ENCODE data around the gene NOX3.
"Not testable (repeated sequence)": the region's sequence is repeated elsewhere in the genome, so short reads cannot be mapped to it uniquely, and the experiment has no call there.

The NOX3 gene, protein sequence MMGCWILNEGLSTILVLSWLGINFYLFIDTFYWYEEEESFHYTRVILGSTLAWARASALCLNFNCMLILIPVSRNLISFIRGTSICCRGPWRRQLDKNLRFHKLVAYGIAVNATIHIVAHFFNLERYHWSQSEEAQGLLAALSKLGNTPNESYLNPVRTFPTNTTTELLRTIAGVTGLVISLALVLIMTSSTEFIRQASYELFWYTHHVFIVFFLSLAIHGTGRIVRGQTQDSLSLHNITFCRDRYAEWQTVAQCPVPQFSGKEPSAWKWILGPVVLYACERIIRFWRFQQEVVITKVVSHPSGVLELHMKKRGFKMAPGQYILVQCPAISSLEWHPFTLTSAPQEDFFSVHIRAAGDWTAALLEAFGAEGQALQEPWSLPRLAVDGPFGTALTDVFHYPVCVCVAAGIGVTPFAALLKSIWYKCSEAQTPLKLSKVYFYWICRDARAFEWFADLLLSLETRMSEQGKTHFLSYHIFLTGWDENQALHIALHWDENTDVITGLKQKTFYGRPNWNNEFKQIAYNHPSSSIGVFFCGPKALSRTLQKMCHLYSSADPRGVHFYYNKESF

DNA sequence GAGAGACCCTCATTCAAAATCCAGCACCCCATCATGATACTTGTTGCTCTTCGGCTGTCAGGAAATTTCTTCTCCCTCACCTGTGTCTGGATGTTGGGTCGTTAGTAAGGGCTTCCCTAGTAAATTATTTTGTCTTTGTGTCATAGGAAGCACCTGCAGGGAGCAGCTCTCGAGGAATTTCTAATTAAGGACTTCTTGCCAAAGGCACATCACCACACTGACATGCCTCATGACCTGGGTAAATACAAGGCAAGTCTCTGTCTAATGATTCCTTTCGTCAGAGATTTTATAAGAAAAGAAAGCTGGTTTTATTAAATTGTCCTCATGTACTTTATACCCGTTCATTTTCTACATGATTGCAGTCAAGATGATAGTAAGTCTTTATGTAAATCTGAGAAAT lies at the start of gene NOX3:
Gene NOX3 (minus strand): TSS at position 74 of the 400 bp plus-strand sequence. CDS start 39 bp downstream, at position 35.
- no peak for DNase-seq (ENCODE audit: low read depth in 2 of 2)

- DNase-seq (ENCODE audit: low read depth in 2 of 2), result no peak
Observed at GRCh38 chr6:155504848-155505607, 49.4 kb upstream of the NOX3 start.

- no peak for DNase-seq (ENCODE audit: low read depth in 2 of 2)
Observed at GRCh38 chr6:155502393-155502792, 46.8 kb upstream of the NOX3 start.

GRCh38 chr6:155499574-155499973 lies 43.9 kb upstream of the NOX3 start:
- no peak for DNase-seq (ENCODE audit: low read depth in 2 of 2)

GRCh38 chr6:155498370-155498769 lies 42.7 kb upstream of the NOX3 start:
- DNase-seq (ENCODE audit: low read depth in 2 of 2), result no peak

DNA sequence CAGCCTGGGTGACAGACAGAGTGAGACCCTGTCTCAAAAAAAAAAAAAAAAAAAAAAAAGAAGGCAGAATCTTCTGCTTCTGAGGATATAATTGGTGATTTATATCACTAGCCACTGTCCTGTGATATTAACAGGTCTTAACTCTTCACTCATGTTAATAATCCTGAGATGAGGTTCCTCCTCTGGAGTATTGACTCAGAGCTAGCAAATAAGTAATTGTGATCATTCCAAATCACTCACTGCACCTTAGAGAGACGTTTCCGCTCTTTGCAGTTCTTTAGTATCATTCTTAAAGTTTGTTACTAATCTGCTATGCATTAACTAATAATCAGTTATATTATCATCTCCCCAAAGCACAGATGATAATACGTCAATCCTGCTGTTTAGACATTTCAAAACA lies 41.6 kb upstream of the NOX3 start:
- no peak for DNase-seq (ENCODE audit: low read depth in 2 of 2)

- DNase-seq (ENCODE audit: low read depth in 2 of 2), result no peak
Observed at GRCh38 chr6:155495011-155495768, 39.6 kb upstream of the NOX3 start.

DNA sequence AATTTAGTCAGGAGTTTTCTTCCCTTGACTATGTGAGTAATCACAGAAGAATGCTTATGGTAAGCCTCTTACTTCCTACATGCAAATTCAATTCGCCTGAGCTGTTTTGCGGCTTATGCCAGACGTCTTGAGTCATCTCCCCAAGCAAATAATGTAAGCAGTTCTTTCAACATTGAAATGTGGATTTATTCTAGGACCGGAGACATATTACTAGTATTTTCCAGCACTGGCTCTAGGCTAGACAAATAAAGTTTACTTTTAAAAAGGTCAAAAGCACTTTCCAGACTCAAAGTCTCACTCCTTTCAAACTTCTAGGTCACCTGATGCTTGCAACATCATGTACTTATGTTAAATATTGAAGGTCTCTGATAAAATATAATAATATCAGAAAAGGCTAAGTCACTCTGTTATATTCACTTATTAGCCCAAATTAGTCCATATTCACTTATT lies 38.1 kb upstream of the NOX3 start:
- DNase-seq (ENCODE audit: low read depth in 2 of 2), result no peak

- DNase-seq (ENCODE audit: low read depth in 2 of 2), result no peak
Observed at GRCh38 chr6:155493026-155493693, 37.5 kb upstream of the NOX3 start.

DNA sequence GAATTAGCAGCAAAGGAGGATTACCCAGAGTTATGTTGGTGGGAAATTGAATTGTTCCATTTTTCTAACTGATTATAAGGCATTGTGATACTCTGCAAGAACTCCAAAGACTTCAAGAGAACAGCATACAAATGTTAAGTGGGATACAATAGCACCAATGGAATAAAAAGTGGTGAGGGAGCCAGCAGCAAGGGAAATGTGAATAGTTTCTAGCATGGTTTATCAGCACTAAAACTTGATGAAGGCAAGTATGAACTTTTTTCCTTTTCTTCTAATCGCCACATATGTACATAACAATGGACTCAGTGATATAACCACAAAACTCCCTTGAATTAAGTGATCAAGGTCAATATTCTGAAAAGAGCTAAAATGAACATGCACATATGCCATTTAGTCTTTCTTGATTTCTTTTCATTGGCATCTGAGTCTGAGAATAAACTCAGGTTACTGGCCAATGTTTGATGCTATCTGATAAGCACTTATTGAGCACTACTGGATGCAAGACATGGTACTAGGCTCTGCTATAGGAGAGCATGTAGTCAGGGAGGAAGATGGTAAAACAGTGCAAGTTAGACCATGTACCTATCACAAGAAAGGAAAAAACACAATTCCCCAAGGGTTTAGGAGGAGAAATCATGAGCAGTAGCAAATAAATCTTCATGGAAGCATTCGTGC lies 36.6 kb upstream of the NOX3 start:
- DNase-seq (ENCODE audit: low read depth in 2 of 2), result no peak

GRCh38 chr6:155491421-155491820 lies 35.8 kb upstream of the NOX3 start:
- DNase-seq (ENCODE audit: low read depth in 2 of 2), result no peak

DNA sequence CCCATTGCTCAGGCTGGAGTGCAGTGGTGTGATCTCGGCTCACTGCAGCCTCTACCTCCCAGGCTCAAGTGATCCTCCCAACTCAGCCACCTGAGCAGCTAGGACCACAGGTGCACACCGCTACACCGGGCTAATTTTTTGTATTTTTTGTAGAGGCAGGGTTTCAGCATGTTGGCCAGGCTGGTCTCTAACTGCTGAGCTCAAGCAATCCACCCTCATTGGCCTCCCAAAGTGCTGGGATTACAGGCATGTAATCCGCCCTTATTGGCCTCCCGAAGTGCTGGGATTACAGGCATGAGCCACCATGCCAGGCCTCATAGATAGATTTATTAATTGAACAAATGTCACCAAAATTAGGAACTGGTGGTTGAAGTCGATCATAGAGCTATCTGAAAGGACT lies 32.6 kb upstream of the NOX3 start:
- not testable (repeated sequence) for DNase-seq (ENCODE audit: low read depth in 2 of 2)

DNA sequence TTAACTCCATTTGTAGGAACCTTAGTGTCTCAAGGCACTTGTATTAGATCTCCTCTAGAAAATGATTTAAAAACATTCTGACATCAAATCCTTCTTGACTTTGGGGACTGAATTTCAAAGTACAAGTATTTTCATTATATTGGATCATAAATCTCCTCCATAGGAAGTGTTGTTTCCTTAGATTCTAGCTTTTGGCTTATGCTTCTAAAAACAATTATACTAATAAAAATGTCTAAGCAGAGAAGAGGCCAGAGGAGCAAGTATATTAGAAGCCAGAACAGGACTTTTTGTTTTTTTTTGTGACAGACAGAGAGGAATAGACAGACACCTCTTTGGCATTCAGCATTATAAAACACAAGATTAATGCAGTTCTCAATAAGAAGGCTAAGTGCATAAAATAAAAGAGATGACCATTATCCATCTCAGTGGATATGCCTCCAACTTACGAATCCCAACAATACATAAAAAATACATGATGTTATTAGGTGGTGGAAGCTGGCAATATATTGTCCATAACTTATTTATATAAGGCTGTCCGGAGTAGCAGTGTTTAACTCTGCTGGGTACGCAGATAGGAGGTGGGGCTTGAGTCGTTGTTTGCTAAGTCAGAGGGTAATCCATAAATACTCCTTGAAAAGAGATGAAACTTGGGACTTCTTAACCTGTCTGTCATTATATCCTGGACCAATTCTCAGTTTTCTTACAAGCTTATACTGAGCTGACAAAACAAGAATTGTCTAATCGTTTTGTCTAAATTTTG lies 31.9 kb upstream of the NOX3 start:
- DNase-seq (ENCODE audit: low read depth in 2 of 2), result no peak

GRCh38 chr6:155486721-155487294 lies 31.2 kb upstream of the NOX3 start:
- DNase-seq (ENCODE audit: low read depth in 2 of 2), result no peak

- no peak for DNase-seq (ENCODE audit: low read depth in 2 of 2)
Observed at GRCh38 chr6:155485756-155486155, 30.1 kb upstream of the NOX3 start.

DNA sequence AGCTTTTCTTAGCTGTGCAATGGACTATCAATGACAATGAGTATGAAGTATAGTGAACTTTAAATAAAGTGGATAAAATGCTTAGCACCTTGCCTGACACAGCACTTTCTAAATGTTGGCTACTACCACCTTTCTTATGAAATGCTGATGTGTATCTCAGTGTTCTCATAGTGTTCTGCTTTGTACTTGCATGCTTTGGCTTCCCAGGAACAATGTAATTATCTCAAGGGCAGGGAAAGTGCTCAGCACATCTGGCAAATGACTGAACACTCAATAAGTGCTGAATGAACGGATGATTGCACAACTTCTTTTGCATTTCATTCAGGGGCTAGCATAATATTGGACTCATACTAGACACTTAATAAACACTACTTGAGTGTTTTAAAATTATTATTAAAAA lies 28.2 kb upstream of the NOX3 start:
- no peak for DNase-seq (ENCODE audit: low read depth in 2 of 2)

DNA sequence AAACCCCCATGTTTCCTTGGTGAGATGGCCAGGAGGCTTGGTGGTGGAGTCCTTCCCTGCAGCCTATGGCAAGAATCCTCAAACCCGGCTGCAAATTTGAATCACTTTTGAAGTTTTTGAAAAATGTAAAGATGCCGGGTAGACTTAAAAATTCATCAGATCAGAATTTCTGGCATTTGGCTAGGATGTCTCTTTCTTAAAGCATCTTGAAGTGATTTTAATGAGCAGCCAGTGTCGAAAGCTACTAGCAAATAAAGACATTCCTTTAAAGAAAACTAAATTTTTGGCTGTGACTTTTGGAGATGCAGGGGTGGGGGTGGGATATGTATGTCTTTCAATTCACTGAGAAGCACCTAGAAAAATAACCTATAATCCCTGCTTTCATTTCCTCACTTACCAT lies 25.6 kb upstream of the NOX3 start:
- DNase-seq (ENCODE audit: low read depth in 2 of 2), result no peak

GRCh38 chr6:155473741-155474140 lies 18.1 kb upstream of the NOX3 start:
- DNase-seq (ENCODE audit: low read depth in 2 of 2), result no peak

DNA sequence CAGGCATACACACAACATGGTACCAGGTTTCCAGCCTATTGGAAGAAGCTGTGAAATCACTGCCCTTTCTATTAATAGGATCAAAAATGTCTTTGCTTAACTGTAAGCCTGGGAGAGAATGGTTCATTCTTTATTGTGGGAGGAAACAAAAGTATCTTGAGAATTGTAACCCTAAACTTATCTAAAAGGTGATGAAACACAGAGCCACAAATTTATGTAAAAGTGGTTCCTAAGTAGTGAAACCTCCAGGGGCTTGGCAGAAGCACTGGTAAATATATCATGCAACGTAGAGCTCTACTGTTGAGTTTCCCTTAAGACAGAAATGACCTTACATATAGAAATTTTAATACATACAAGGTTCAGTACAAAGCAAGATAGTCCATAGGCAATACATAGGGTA lies 17.2 kb upstream of the NOX3 start:
- no peak for DNase-seq (ENCODE audit: low read depth in 2 of 2)

Measured in stimulated activated CD4-positive, alpha-beta T cell treated with anti-CD3 and anti-CD28 coated beads, Interleukin-1b, Interleukin-23, amount 100 ng/mL, for 1 hour (primary cell).